ENCODE measurements around the gene MDM1. TPM values are rescaled to one million over a fixed set of nuclear protein-coding genes. Genes with fewer than 3 reads are reported as not detected.

Gene MDM1
- total RNA-seq, 4 donors from 2014 or later, result 8.2 to 23.5 (median 13.4) TPM

- Histone ChIP-seq H3K36me3 (no peaks in the 10 kb centered on the region), H3K27me3 (no peaks in the 10 kb centered on the region), H3K4me3 (no peak overlapping the region), H3K4me1 (peaks cover 0 to 12% (median 7%) of the 10 kb centered on the region in 4 donors), H3K27ac (no peak overlapping the region), H3K9me3 (no peaks in the 10 kb centered on the region)
- intact Hi-C loops (cut with DNase I; ENCODE audit: low total_unique reads) (loop anchor here (10.0 kb wide), 1 partner anchor 329 kb away; the partner anchor contains the start of gene NUP107), in situ Hi-C loops (cut with MboI; ENCODE audit: low pct_ligation_motif_present in 1 of 4, low pct_unique_long_range_greater_than_20kb in 1 of 4, low sequenced_read_pairs in 3 of 4) (loop anchor here (10.0 to 25.0 kb wide), 4 partner anchors 106 to 331 kb away; partner anchors contain the start of genes NUP107 (in 3 of the 4) and RAP1B (in 1 of the 4))
- no peak for DNase-seq
- TF ChIP-seq EP300 (IDR thresholded peaks at IDR 0.05; ENCODE audit: low read depth) (no peak), POLR2A (IDR thresholded peaks at IDR 0.05) (no peak), CTCF (IDR thresholded peaks at IDR 0.05) (no peak), POLR2AphosphoS5 (IDR thresholded peaks at IDR 0.05) (no peak)
Measured at GRCh38 chr12:68356060-68356695, 24.0 kb upstream of the MDM1 start.

- no peak for TF ChIP-seq POLR2A (IDR thresholded peaks at IDR 0.05)
- no peak for TF ChIP-seq POLR2AphosphoS5 (IDR thresholded peaks at IDR 0.05)
- TF ChIP-seq EP300 (IDR thresholded peaks at IDR 0.05; ENCODE audit: low read depth), result no peak
- no peak for TF ChIP-seq CTCF (IDR thresholded peaks at IDR 0.05)
- peaks cover 0 to 12% (median 7%) of the 10 kb centered on the region in 4 donors for H3K4me1 ChIP-seq
- no peak overlapping the region for H3K4me3 ChIP-seq
- no peak overlapping the region for H3K27ac ChIP-seq
- no peaks in the 10 kb centered on the region for H3K9me3 ChIP-seq
- 84 to 90% methylated on average over 2 to 4 of the region's 4 CpGs for WGBS, 2 donors (ENCODE audit: low coverage in 1 of 2)
- in situ Hi-C loops (cut with MboI; ENCODE audit: low pct_ligation_motif_present in 1 of 4, low pct_unique_long_range_greater_than_20kb in 1 of 4, low sequenced_read_pairs in 3 of 4) (loop anchor here (10.0 to 25.0 kb wide), 4 partner anchors 107 to 332 kb away; partner anchors contain the start of genes NUP107 (in 3 of the 4) and RAP1B (in 1 of the 4)), intact Hi-C loops (cut with DNase I; ENCODE audit: low total_unique reads) (loop anchor here (10.0 kb wide), 1 partner anchor 330 kb away; the partner anchor contains the start of gene NUP107)
- no peaks in the 10 kb centered on the region for H3K36me3 ChIP-seq
- DNase-seq, result no peak
- no peaks in the 10 kb centered on the region for H3K27me3 ChIP-seq
Measured at GRCh38 chr12:68354977-68355541, 22.9 kb upstream of the MDM1 start.

GRCh38 chr12:68352067-68352466 lies 19.9 kb upstream of the MDM1 start:
- in situ Hi-C loops (cut with MboI; ENCODE audit: low pct_ligation_motif_present in 1 of 4, low pct_unique_long_range_greater_than_20kb in 1 of 4, low sequenced_read_pairs in 3 of 4), result loop anchor here (10.0 to 25.0 kb wide), 4 partner anchors 110 to 335 kb away; partner anchors contain the start of genes NUP107 (in 3 of the 4) and RAP1B (in 1 of the 4)
- intact Hi-C loops (cut with DNase I; ENCODE audit: low total_unique reads), result loop anchor here (10.0 kb wide), 1 partner anchor 333 kb away; the partner anchor contains the start of gene NUP107

More at GRCh38 chr12:68352067-68352466, 19.9 kb upstream of the MDM1 start:
- Histone ChIP-seq H3K4me1 (peaks cover 0 to 4% (median 0%) of the 10 kb centered on the region in 4 donors), H3K27ac (no peak overlapping the region), H3K9me3 (no peaks in the 10 kb centered on the region), H3K27me3 (no peaks in the 10 kb centered on the region), H3K4me3 (no peak overlapping the region), H3K36me3 (no peaks in the 10 kb centered on the region)
- WGBS, 2 donors (ENCODE audit: low coverage in 1 of 2), result 60 to 76% methylated on average over 1 to 2 of the region's 2 CpGs
- DNase-seq, result no peak
- TF ChIP-seq POLR2A (IDR thresholded peaks at IDR 0.05), result no peak
- no peak for TF ChIP-seq POLR2AphosphoS5 (IDR thresholded peaks at IDR 0.05)
- no peak for TF ChIP-seq CTCF (IDR thresholded peaks at IDR 0.05)
- no peak for TF ChIP-seq EP300 (IDR thresholded peaks at IDR 0.05; ENCODE audit: low read depth)
